ENCODE measurements around the gene BBS4. TPM values are rescaled to one million over a fixed set of nuclear protein-coding genes. Genes with fewer than 3 reads are reported as not detected.

The BBS4 gene
- total RNA-seq, 1 donor from 2014 or later: 18.5 TPM

DNA sequence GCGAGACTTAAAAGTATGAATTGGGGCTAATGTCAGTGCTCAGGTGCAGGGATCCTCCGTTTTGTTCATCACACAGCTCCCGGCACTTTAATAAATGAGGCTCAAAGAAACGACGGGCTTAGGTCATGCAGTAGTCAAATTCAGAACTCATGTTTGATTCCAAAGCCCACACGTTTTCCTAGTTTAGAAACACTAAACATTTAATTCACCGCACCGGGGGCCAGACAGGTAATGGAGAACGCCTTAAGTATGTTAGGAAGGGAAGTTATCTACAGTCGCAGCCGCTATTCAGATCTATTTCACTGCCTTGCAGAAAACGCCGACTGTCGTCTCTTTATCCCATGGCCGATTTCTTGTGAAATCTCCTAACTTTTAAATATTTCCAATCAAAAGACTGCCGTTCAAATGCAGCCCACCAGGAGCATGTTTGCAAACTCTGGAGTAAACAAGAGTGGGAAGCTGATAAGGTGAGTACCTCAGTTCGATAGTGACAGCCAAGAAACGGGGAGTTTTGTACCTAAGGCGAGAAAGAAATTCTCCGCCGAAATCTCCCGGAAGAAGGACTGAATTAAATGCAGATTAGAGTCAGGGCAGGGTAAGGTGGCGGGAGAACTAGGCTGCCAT is 594 bp upstream of the BBS4 start:
- TF ChIP-seq, protein P1, sequence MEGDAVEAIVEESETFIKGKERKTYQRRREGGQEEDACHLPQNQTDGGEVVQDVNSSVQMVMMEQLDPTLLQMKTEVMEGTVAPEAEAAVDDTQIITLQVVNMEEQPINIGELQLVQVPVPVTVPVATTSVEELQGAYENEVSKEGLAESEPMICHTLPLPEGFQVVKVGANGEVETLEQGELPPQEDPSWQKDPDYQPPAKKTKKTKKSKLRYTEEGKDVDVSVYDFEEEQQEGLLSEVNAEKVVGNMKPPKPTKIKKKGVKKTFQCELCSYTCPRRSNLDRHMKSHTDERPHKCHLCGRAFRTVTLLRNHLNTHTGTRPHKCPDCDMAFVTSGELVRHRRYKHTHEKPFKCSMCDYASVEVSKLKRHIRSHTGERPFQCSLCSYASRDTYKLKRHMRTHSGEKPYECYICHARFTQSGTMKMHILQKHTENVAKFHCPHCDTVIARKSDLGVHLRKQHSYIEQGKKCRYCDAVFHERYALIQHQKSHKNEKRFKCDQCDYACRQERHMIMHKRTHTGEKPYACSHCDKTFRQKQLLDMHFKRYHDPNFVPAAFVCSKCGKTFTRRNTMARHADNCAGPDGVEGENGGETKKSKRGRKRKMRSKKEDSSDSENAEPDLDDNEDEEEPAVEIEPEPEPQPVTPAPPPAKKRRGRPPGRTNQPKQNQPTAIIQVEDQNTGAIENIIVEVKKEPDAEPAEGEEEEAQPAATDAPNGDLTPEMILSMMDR (IDR thresholded peaks at IDR 0.05): no peak
- peak in 1 of 2 donors; percentile 2 for ATAC-seq
- H3K27me3 ChIP-seq (ENCODE audit: low read depth): no peaks in the 10 kb centered on the region
- no peaks in the 10 kb centered on the region for H3K36me3 ChIP-seq
- no peak for DNase-seq
- H3K4me1 ChIP-seq: peaks cover 21% of the 10 kb centered on the region
- H3K9me3 ChIP-seq: no peaks in the 10 kb centered on the region
- H3K27ac ChIP-seq: peak overlapping the region; percentile 90
- H3K4me3 ChIP-seq: peak overlapping the region; percentile 78
- intact Hi-C loops (cut with DNase I): no loop called here

DNA sequence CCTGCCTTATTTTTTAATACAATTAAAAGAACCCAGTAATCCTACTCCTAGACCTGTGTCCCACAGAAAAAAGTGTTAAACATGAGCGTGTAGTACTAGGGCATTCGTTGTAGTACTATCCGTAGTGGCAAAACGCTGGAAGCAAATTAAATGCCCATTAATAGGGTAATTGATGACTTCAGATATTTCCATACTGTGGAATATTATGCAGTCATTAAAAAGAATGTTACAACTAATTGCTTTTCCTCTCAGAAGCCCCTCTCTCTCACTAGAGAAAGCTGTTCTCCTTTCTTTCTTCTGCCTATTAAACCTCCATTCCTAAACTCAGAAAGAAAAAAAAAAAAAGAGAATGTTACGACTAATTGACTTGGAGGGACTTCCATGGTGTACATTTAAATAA is 2.7 kb downstream of the BBS4 start:
- no peaks in the 10 kb centered on the region for H3K36me3 ChIP-seq
- DNase-seq (no peak), ATAC-seq (no peak)
- TF ChIP-seq, protein P1 (IDR thresholded peaks at IDR 0.05): no peak
- H3K4me3 ChIP-seq: no peak overlapping the region
- no peaks in the 10 kb centered on the region for H3K9me3 ChIP-seq
- no peaks in the 10 kb centered on the region for H3K27me3 ChIP-seq (ENCODE audit: low read depth)
- intact Hi-C loops (cut with DNase I): no loop called here
- H3K27ac ChIP-seq: no peak overlapping the region
- H3K4me1 ChIP-seq: peaks cover 21% of the 10 kb centered on the region

DNA sequence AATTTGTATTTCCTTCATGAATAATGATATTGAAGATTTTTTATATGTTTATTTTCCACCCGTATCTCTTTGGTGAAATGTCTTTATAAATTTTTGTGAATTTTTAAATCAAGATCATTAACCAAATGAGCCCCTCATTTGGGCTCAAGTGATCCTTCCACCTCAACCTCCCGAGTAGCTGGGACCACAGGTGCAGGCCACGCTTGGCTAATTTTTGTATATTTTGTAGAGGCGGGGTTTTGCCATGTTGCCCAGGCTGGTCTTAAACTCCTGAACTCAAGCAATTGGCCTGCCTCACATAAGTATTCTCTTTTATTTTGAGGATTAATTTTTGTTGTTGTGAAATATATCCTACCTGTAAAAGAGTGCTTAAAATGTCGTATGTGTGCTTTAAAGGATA is 4.9 kb downstream of the BBS4 start:
- no peak for DNase-seq
- Histone ChIP-seq H3K4me1 (peaks cover 14% of the 10 kb centered on the region), H3K9me3 (no peaks in the 10 kb centered on the region), H3K27ac (no peak overlapping the region), H3K4me3 (no peak overlapping the region), H3K36me3 (no peaks in the 10 kb centered on the region), H3K27me3 (ENCODE audit: low read depth) (no peaks in the 10 kb centered on the region)
- no peak for ATAC-seq
- TF ChIP-seq, protein P1 (IDR thresholded peaks at IDR 0.05): no peak
- intact Hi-C loops (cut with DNase I): no loop called here

DNA sequence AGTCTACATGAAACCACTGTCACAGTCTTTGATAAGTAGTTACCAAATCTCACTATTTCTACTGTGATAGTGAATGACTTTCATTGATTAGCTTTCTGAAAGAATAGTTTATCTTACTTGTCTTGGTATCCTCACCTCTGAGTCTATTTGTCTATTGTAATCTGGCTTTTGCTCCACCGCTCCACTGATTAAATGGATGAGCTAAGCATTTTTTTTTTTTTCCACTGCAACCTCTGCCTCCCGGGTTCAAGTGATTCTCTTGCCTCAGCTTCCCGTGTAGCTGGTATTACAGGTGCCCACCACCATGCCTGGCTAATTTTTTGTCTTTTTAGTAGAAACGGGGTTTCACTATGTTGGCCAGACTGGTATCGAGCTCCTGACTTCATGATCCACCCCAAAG is 12.9 kb downstream of the BBS4 start:
- intact Hi-C loops (cut with DNase I): no loop called here
- H3K36me3 ChIP-seq: no peaks in the 10 kb centered on the region
- H3K4me1 ChIP-seq: no peaks in the 10 kb centered on the region
- no peak overlapping the region for H3K27ac ChIP-seq
- H3K27me3 ChIP-seq (ENCODE audit: low read depth): no peaks in the 10 kb centered on the region
- DNase-seq: no peak
- ATAC-seq: no peak
- TF ChIP-seq, protein P1 (IDR thresholded peaks at IDR 0.05): no peak
- no peaks in the 10 kb centered on the region for H3K9me3 ChIP-seq
- no peak overlapping the region for H3K4me3 ChIP-seq

DNA sequence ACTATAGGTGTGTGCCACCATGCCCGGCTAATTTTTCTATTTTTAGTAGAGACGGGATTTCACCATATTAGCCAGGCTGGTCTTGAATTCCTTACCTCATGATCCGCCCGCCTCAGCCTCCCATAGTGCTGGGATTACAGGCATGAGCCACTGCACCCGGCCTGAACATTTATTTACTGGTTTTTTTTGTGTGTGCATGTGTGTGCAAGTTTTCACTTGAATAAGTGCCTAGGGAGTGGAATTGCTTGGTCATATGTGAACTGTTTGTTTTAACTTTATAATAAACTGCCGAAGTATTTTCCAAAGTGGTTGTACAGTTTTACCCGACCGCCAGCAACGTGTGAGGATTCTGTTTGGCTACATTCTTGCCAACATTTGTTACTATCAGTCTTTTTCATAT is 14.1 kb downstream of the BBS4 start:
- Histone ChIP-seq H3K9me3 (no peaks in the 10 kb centered on the region), H3K36me3 (no peaks in the 10 kb centered on the region), H3K27me3 (ENCODE audit: low read depth) (no peaks in the 10 kb centered on the region), H3K4me1 (no peaks in the 10 kb centered on the region), H3K4me3 (no peak overlapping the region), H3K27ac (no peak overlapping the region)
- intact Hi-C loops (cut with DNase I): no loop called here
- TF ChIP-seq, protein P1 (IDR thresholded peaks at IDR 0.05): no peak
- no peak for ATAC-seq
- no peak for DNase-seq
